Activated CD8-positive, alpha-beta T cell treated with anti-CD3 and anti-CD28 coated beads, Interleukin-2, amount 10 ng/mL, durations not matched to agents 7 days and 5 days (primary cell): Measurements from ENCODE around the gene SLC16A7. TPM values are rescaled to one million over a fixed set of nuclear protein-coding genes. Genes with fewer than 3 reads are reported as not detected.
"Not testable (repeated sequence)": the region's sequence is repeated elsewhere in the genome, so short reads cannot be mapped to it uniquely, and the experiment has no call there.

ENCODE experiments used
- ATAC-seq: fragments of 150-1000 bp; cut with Tn5 transposase; one replicate; pipeline ENCODE4 v1.10.0; 2021; ENCODE audit warnings: moderate library complexity
- CTCF ChIA-PET: fragments of 350-600 bp; sonication (Branson Sonifier 250); formaldehyde crosslinking; loops from one replicate; lab custom pipeline; 2021; ENCODE audit warnings: antibody characterized with exemption; lab: Charles Lee
- POLR2A ChIA-PET: fragments of 350-600 bp; sonication (Branson Sonifier 250); formaldehyde crosslinking; loops from one replicate; lab custom pipeline; 2021; ENCODE audit warnings: antibody characterized with exemption; lab: Charles Lee
- DNase-seq: peaks from one replicate; pipeline ENCODE4 v3.0.0-alpha.2; 2020
- H3K27ac Mint-ChIP-seq: one replicate; pipeline ENCODE4 v1.8.0; 2021; ENCODE audit warnings: mild to moderate bottlenecking, mixed read lengths
- H3K27me3 Mint-ChIP-seq: one replicate; pipeline ENCODE4 v1.8.0; 2021; ENCODE audit warnings: low read depth, mixed read lengths
- H3K36me3 Mint-ChIP-seq: one replicate; pipeline ENCODE4 v1.8.0; 2021; ENCODE audit warnings: low read depth, mixed read lengths
- H3K4me1 Mint-ChIP-seq: one replicate; pipeline ENCODE4 v1.8.0; 2021; ENCODE audit warnings: low read depth, mixed read lengths
- H3K4me3 Mint-ChIP-seq: one replicate; pipeline ENCODE4 v1.8.0; 2021; ENCODE audit warnings: mild to moderate bottlenecking, mixed read lengths
- H3K9me3 Mint-ChIP-seq: one replicate; pipeline ENCODE4 v1.8.0; 2022; ENCODE audit warnings: mixed read lengths; ENCODE audit not compliant: insufficient read depth
- total RNA-seq, 2 experiments: library from RNA; stranded (reverse); gene quantifications; one replicate each; pipeline ENCODE4 v1.2.3, GENCODE V29; 2021

SLC16A7 gene
- total RNA-seq, 2 experiments from 2014 or later: 35.9 to 38.8 TPM

GRCh38 chr12:59594943-59595500 lies 807 bp upstream of the SLC16A7 start:
- ChIA-PET CTCF (interaction anchor here (1.9 kb wide), 1 partner anchor 10 kb away, joined by 5 read pairs; no protein-coding TSS in a partner anchor), POLR2A (interaction anchor here (0.6 to 1.8 kb wide), 4 partner anchors 10 to 19 kb away, joined by 3 to 4 read pairs (median 4); no protein-coding TSS in a partner anchor)
- no peak for DNase-seq

GRCh38 chr12:59595565-59595882 lies 305 bp upstream of the SLC16A7 start:
- no peak for ATAC-seq
- H3K27me3 Mint-ChIP-seq: no peaks in the 10 kb centered on the region
- ChIA-PET POLR2A (interaction anchor here (0.6 to 1.8 kb wide), 4 partner anchors 11 to 19 kb away, joined by 3 to 4 read pairs (median 4); no protein-coding TSS in a partner anchor), CTCF (interaction anchor here (1.9 kb wide), 1 partner anchor 11 kb away, joined by 5 read pairs; no protein-coding TSS in a partner anchor)
- DNase-seq: no peak
- H3K36me3 Mint-ChIP-seq: peaks cover 27% of the 10 kb centered on the region
- H3K4me1 Mint-ChIP-seq: peaks cover 39% of the 10 kb centered on the region
- peak overlapping the region; percentile 97 for H3K27ac Mint-ChIP-seq
- H3K9me3 Mint-ChIP-seq: no peaks in the 10 kb centered on the region
- peak overlapping the region; percentile 87 for H3K4me3 Mint-ChIP-seq

More at GRCh38 chr12:59594943-59595500, 807 bp upstream of the SLC16A7 start:
- ATAC-seq: no peak
- H3K4me1 Mint-ChIP-seq: peaks cover 39% of the 10 kb centered on the region
- peaks cover 25% of the 10 kb centered on the region for H3K36me3 Mint-ChIP-seq
- no peaks in the 10 kb centered on the region for H3K9me3 Mint-ChIP-seq
- H3K27ac Mint-ChIP-seq: peak overlapping the region; percentile 97
- H3K4me3 Mint-ChIP-seq: peak overlapping the region; percentile 87
- H3K27me3 Mint-ChIP-seq: no peaks in the 10 kb centered on the region

- peaks cover 39% of the 10 kb centered on the region for H3K4me1 Mint-ChIP-seq
- H3K27ac Mint-ChIP-seq: peak overlapping the region; percentile 97
- peak; percentile 39 for ATAC-seq
- no peaks in the 10 kb centered on the region for H3K9me3 Mint-ChIP-seq
- H3K27me3 Mint-ChIP-seq: no peaks in the 10 kb centered on the region
- DNase-seq: peak; percentile 80
- POLR2A ChIA-PET: interaction anchor here (0.7 to 1.5 kb wide), 2 partner anchors 12 to 215 kb away, joined by 3 to 4 read pairs; no protein-coding TSS in a partner anchor
- CTCF ChIA-PET: no interaction called here
- H3K36me3 Mint-ChIP-seq: peaks cover 37% of the 10 kb centered on the region
- peak overlapping the region; percentile 87 for H3K4me3 Mint-ChIP-seq
These were observed 1.6 kb downstream of the SLC16A7 start for GRCh38 chr12:59597385-59597781.

- Mint-ChIP-seq H3K36me3 (peaks cover 51% of the 10 kb centered on the region), H3K4me1 (peaks cover 32% of the 10 kb centered on the region), H3K9me3 (peaks cover 3% of the 10 kb centered on the region), H3K27ac (no peak overlapping the region), H3K4me3 (no peak overlapping the region), H3K27me3 (no peaks in the 10 kb centered on the region)
- POLR2A ChIA-PET: no interaction called here
- no peak for ATAC-seq
- DNase-seq: no peak
- CTCF ChIA-PET: interaction anchor here (1.2 kb wide), 1 partner anchor 27 kb away, joined by 4 read pairs; no protein-coding TSS in a partner anchor
These were observed 4.3 kb downstream of the SLC16A7 start for GRCh38 chr12:59600171-59600570.

GRCh38 chr12:59603754-59604153 lies 7.9 kb downstream of the SLC16A7 start:
- DNase-seq: no peak
- H3K27ac Mint-ChIP-seq: no peak overlapping the region
- ATAC-seq: no peak
- peaks cover 59% of the 10 kb centered on the region for H3K36me3 Mint-ChIP-seq
- CTCF ChIA-PET: no interaction called here
- no peaks in the 10 kb centered on the region for H3K27me3 Mint-ChIP-seq
- H3K4me1 Mint-ChIP-seq: peaks cover 14% of the 10 kb centered on the region
- peaks cover 3% of the 10 kb centered on the region for H3K9me3 Mint-ChIP-seq
- POLR2A ChIA-PET: no interaction called here
- no peak overlapping the region for H3K4me3 Mint-ChIP-seq

GRCh38 chr12:59612823-59613434 lies 17.1 kb downstream of the SLC16A7 start:
- POLR2A ChIA-PET, H3K27ac Mint-ChIP-seq, H3K27me3 Mint-ChIP-seq, CTCF ChIA-PET, H3K4me3 Mint-ChIP-seq, H3K4me1 Mint-ChIP-seq, DNase-seq, ATAC-seq: not testable (repeated sequence)
- peaks cover 55% of the 10 kb centered on the region for H3K36me3 Mint-ChIP-seq
- H3K9me3 Mint-ChIP-seq: peaks cover 33% of the 10 kb centered on the region

- Mint-ChIP-seq H3K4me1 (peaks cover 6% of the 10 kb centered on the region), H3K36me3 (peaks cover 36% of the 10 kb centered on the region), H3K27me3 (no peaks in the 10 kb centered on the region), H3K27ac (no peak overlapping the region), H3K9me3 (peaks cover 22% of the 10 kb centered on the region), H3K4me3 (no peak overlapping the region)
- ChIA-PET POLR2A (no interaction called here), CTCF (no interaction called here)
- ATAC-seq: no peak
- no peak for DNase-seq
These were observed 19.8 kb downstream of the SLC16A7 start for GRCh38 chr12:59615392-59616165.

GRCh38 chr12:59619461-59620240 lies 23.8 kb downstream of the SLC16A7 start:
- peaks cover 6% of the 10 kb centered on the region for H3K4me1 Mint-ChIP-seq
- ATAC-seq (no peak), DNase-seq (no peak)
- no peaks in the 10 kb centered on the region for H3K9me3 Mint-ChIP-seq
- H3K36me3 Mint-ChIP-seq: peaks cover 9% of the 10 kb centered on the region
- ChIA-PET POLR2A (no interaction called here), CTCF (no interaction called here)
- no peak overlapping the region for H3K4me3 Mint-ChIP-seq
- H3K27me3 Mint-ChIP-seq: no peaks in the 10 kb centered on the region
- H3K27ac Mint-ChIP-seq: no peak overlapping the region

- Mint-ChIP-seq H3K4me3 (no peak overlapping the region), H3K27ac (no peak overlapping the region), H3K27me3 (no peaks in the 10 kb centered on the region), H3K9me3 (no peaks in the 10 kb centered on the region), H3K36me3 (peaks cover 10% of the 10 kb centered on the region), H3K4me1 (peaks cover 6% of the 10 kb centered on the region)
- ChIA-PET POLR2A (no interaction called here), CTCF (no interaction called here)
- DNase-seq (no peak), ATAC-seq (no peak)
These were observed 24.5 kb downstream of the SLC16A7 start for GRCh38 chr12:59620326-59620725.

GRCh38 chr12:59624732-59625460 lies 29.1 kb downstream of the SLC16A7 start:
- CTCF ChIA-PET: no interaction called here
- H3K4me1 Mint-ChIP-seq: no peaks in the 10 kb centered on the region

GRCh38 chr12:59626382-59626781 lies 30.6 kb downstream of the SLC16A7 start:
- Mint-ChIP-seq H3K36me3 (peaks cover 23% of the 10 kb centered on the region), H3K27me3 (no peaks in the 10 kb centered on the region), H3K4me3 (no peak overlapping the region), H3K27ac (no peak overlapping the region), H3K9me3 (no peaks in the 10 kb centered on the region), H3K4me1 (no peaks in the 10 kb centered on the region)
- ChIA-PET POLR2A (no interaction called here), CTCF (no interaction called here)
- ATAC-seq (no peak), DNase-seq (no peak)

More at GRCh38 chr12:59624732-59625460, 29.1 kb downstream of the SLC16A7 start:
- Mint-ChIP-seq H3K27ac (no peak overlapping the region), H3K4me3 (no peak overlapping the region), H3K9me3 (no peaks in the 10 kb centered on the region), H3K27me3 (no peaks in the 10 kb centered on the region), H3K36me3 (peaks cover 22% of the 10 kb centered on the region)
- DNase-seq: no peak
- ATAC-seq: no peak
- POLR2A ChIA-PET: no interaction called here
